Activated T-cell treated with anti-CD3 and anti-CD28 coated beads for 4 hours (primary cell): ENCODE data around the gene TMEM200C.

Experiments used
- DNase-seq: peaks from one replicate; pipeline ENCODE4 v3.0.0-alpha.2; 2020

The TMEM200C gene

GRCh38 chr18:5895299-5895875 lies at the start of gene TMEM200C:
Gene TMEM200C, minus strand, starts transcription at chr18:5895522. Its CDS starts 3,459 bp downstream, at chr18:5892063.
- no peak for DNase-seq

- no peak for DNase-seq
Measured at GRCh38 chr18:5944448-5944847, 49.1 kb upstream of the TMEM200C start.

- DNase-seq: no peak
Measured at GRCh38 chr18:5943514-5943913, 48.2 kb upstream of the TMEM200C start.

GRCh38 chr18:5942591-5942990 lies 47.3 kb upstream of the TMEM200C start:
- no peak for DNase-seq

- DNase-seq: no peak
Measured at GRCh38 chr18:5941890-5942289, 46.6 kb upstream of the TMEM200C start.

- DNase-seq: no peak
Measured at GRCh38 chr18:5939801-5940667, 44.7 kb upstream of the TMEM200C start.

GRCh38 chr18:5937795-5938194 lies 42.5 kb upstream of the TMEM200C start:
- DNase-seq: no peak

- DNase-seq: no peak
Measured at GRCh38 chr18:5937121-5937520, 41.8 kb upstream of the TMEM200C start.

- DNase-seq: no peak
Measured at GRCh38 chr18:5930789-5931188, 35.5 kb upstream of the TMEM200C start.

- no peak for DNase-seq
Measured at GRCh38 chr18:5918205-5918858, 23.0 kb upstream of the TMEM200C start.

GRCh38 chr18:5914951-5915350 lies 19.6 kb upstream of the TMEM200C start:
- DNase-seq: no peak

GRCh38 chr18:5914016-5914415 lies 18.7 kb upstream of the TMEM200C start:
- DNase-seq: no peak

GRCh38 chr18:5912566-5912965 lies 17.2 kb upstream of the TMEM200C start:
- no peak for DNase-seq

GRCh38 chr18:5909125-5909524 lies 13.8 kb upstream of the TMEM200C start:
- DNase-seq: no peak

- no peak for DNase-seq
Measured at GRCh38 chr18:5903386-5903785, 8.1 kb upstream of the TMEM200C start.

GRCh38 chr18:5900262-5900661 lies 4.9 kb upstream of the TMEM200C start:
- no peak for DNase-seq

GRCh38 chr18:5899835-5900234 lies 4.5 kb upstream of the TMEM200C start:
- DNase-seq: no peak

GRCh38 chr18:5895876-5896740 lies 786 bp upstream of the TMEM200C start:
- no peak for DNase-seq

- no peak for DNase-seq
Measured at GRCh38 chr18:5894611-5895298, 567 bp downstream of the TMEM200C start.

GRCh38 chr18:5893956-5894610 lies 1.2 kb downstream of the TMEM200C start:
- no peak for DNase-seq

- no peak for DNase-seq
Measured at GRCh38 chr18:5892823-5893431, 2.4 kb downstream of the TMEM200C start.
